GM21825 (cell line): ENCODE results near the gene CHN1.

ENCODE experiments used
- ATAC-seq: cut with Tn5 transposase; IDR thresholded peaks from one replicate; pipeline ENCODE4 v1.9.1; 2021; ENCODE audit warnings: mild to moderate bottlenecking, moderate library complexity; ENCODE audit not compliant: unreplicated experiment

The CHN1 gene

GRCh38 chr2:175010848-175011254 lies 5.7 kb upstream of the CHN1 start:
- ATAC-seq = no peak

GRCh38 chr2:175009917-175010621 lies 4.9 kb upstream of the CHN1 start:
- no peak for ATAC-seq

- ATAC-seq = no peak
These were observed 3.8 kb upstream of the CHN1 start for GRCh38 chr2:175008801-175009495.

GRCh38 chr2:175008009-175008408 lies 2.8 kb upstream of the CHN1 start:
- ATAC-seq = no peak

GRCh38 chr2:175007510-175007909 lies 2.3 kb upstream of the CHN1 start:
- no peak for ATAC-seq

- no peak for ATAC-seq
These were observed 1.1 kb upstream of the CHN1 start for GRCh38 chr2:175006281-175006680.

- no peak for ATAC-seq
These were observed 618 bp upstream of the CHN1 start for GRCh38 chr2:175005733-175006264.

GRCh38 chr2:175004730-175004979 lies 526 bp downstream of the CHN1 start:
- no peak for ATAC-seq

GRCh38 chr2:175003875-175004729 lies 1.1 kb downstream of the CHN1 start:
- peak; percentile 24 for ATAC-seq

GRCh38 chr2:175002547-175003274 lies 2.5 kb downstream of the CHN1 start:
- no peak for ATAC-seq

- ATAC-seq = no peak
These were observed 3.6 kb downstream of the CHN1 start for GRCh38 chr2:175001566-175001965.

GRCh38 chr2:174997110-174997509 lies 8.1 kb downstream of the CHN1 start:
- no peak for ATAC-seq

GRCh38 chr2:174996622-174997021 lies 8.6 kb downstream of the CHN1 start:
- ATAC-seq = no peak

- ATAC-seq = no peak
These were observed 10.8 kb downstream of the CHN1 start for GRCh38 chr2:174994381-174994780.

- ATAC-seq = no peak
These were observed 12.3 kb downstream of the CHN1 start for GRCh38 chr2:174992886-174993285.

GRCh38 chr2:174985614-174986013 lies 19.6 kb downstream of the CHN1 start:
- no peak for ATAC-seq

GRCh38 chr2:174984561-174984960 lies 20.6 kb downstream of the CHN1 start:
- ATAC-seq = no peak

- ATAC-seq = no peak
These were observed 23.9 kb downstream of the CHN1 start for GRCh38 chr2:174981331-174981730.

- ATAC-seq = no peak
These were observed 25.2 kb downstream of the CHN1 start for GRCh38 chr2:174979996-174980395.

GRCh38 chr2:174977364-174977763 lies 27.8 kb downstream of the CHN1 start:
- ATAC-seq = no peak

GRCh38 chr2:174974131-174974530 lies 31.1 kb downstream of the CHN1 start:
- no peak for ATAC-seq
